Stimulated activated naive CD8-positive, alpha-beta T cell treated with anti-CD3 and anti-CD28 coated beads, Interleukin-15, Interleukin-2, amounts not matched to agents 100 ng/mL and 50 ng/mL, for 24 hours (primary cell): ENCODE data around the gene SHANK3.

ENCODE experiments used
- H3K27ac Mint-ChIP-seq: one replicate; pipeline ENCODE4 v1.8.0; 2021; ENCODE audit warnings: mild to moderate bottlenecking, mixed read lengths
- H3K27me3 Mint-ChIP-seq: one replicate; pipeline ENCODE4 v1.8.0; 2021; ENCODE audit warnings: mixed read lengths
- H3K36me3 Mint-ChIP-seq: one replicate; pipeline ENCODE4 v1.8.0; 2021; ENCODE audit warnings: low read depth, mixed read lengths
- H3K4me1 Mint-ChIP-seq: one replicate; pipeline ENCODE4 v1.8.0; 2021; ENCODE audit warnings: low read depth, mixed read lengths
- H3K4me3 Mint-ChIP-seq: one replicate; pipeline ENCODE4 v1.8.0; 2021; ENCODE audit warnings: mild to moderate bottlenecking, mixed read lengths
- H3K9me3 Mint-ChIP-seq: one replicate; pipeline ENCODE4 v1.8.0; 2021; ENCODE audit warnings: mixed read lengths

Gene SHANK3

GRCh38 chr22:50671641-50672040 is 982 bp upstream of the SHANK3 start:
- Mint-ChIP-seq H3K27ac (no peak overlapping the region), H3K4me1 (peaks cover 7% of the 10 kb centered on the region), H3K9me3 (no peaks in the 10 kb centered on the region), H3K27me3 (peaks cover 36% of the 10 kb centered on the region), H3K4me3 (no peak overlapping the region), H3K36me3 (no peaks in the 10 kb centered on the region)

- H3K4me1 Mint-ChIP-seq, result peaks cover 7% of the 10 kb centered on the region
- H3K4me3 Mint-ChIP-seq, result no peak overlapping the region
- H3K27ac Mint-ChIP-seq, result no peak overlapping the region
- peaks cover 36% of the 10 kb centered on the region for H3K27me3 Mint-ChIP-seq
- no peaks in the 10 kb centered on the region for H3K9me3 Mint-ChIP-seq
- no peaks in the 10 kb centered on the region for H3K36me3 Mint-ChIP-seq
Measured at GRCh38 chr22:50672041-50672440, 582 bp upstream of the SHANK3 start.

- Mint-ChIP-seq H3K4me3 (peak overlapping the region; percentile 20), H3K27me3 (peaks cover 29% of the 10 kb centered on the region), H3K36me3 (no peaks in the 10 kb centered on the region), H3K4me1 (peaks cover 7% of the 10 kb centered on the region), H3K27ac (no peak overlapping the region), H3K9me3 (no peaks in the 10 kb centered on the region)
Measured at GRCh38 chr22:50673231-50674129, 857 bp downstream of the SHANK3 start.

GRCh38 chr22:50674130-50674500 is 1.5 kb downstream of the SHANK3 start:
- no peak overlapping the region for H3K4me3 Mint-ChIP-seq
- no peak overlapping the region for H3K27ac Mint-ChIP-seq
- H3K4me1 Mint-ChIP-seq, result peaks cover 7% of the 10 kb centered on the region
- H3K36me3 Mint-ChIP-seq, result no peaks in the 10 kb centered on the region
- no peaks in the 10 kb centered on the region for H3K9me3 Mint-ChIP-seq
- peaks cover 28% of the 10 kb centered on the region for H3K27me3 Mint-ChIP-seq

GRCh38 chr22:50674606-50675552 is 2.3 kb downstream of the SHANK3 start:
- no peaks in the 10 kb centered on the region for H3K9me3 Mint-ChIP-seq
- peaks cover 28% of the 10 kb centered on the region for H3K27me3 Mint-ChIP-seq
- H3K4me1 Mint-ChIP-seq, result peaks cover 7% of the 10 kb centered on the region
- H3K36me3 Mint-ChIP-seq, result no peaks in the 10 kb centered on the region
- H3K27ac Mint-ChIP-seq, result no peak overlapping the region
- H3K4me3 Mint-ChIP-seq, result peak overlapping the region; percentile 26

GRCh38 chr22:50675553-50676179 is 3.0 kb downstream of the SHANK3 start:
- Mint-ChIP-seq H3K9me3 (no peaks in the 10 kb centered on the region), H3K27ac (no peak overlapping the region), H3K4me1 (peaks cover 7% of the 10 kb centered on the region), H3K4me3 (peak overlapping the region; percentile 8), H3K27me3 (peaks cover 24% of the 10 kb centered on the region), H3K36me3 (no peaks in the 10 kb centered on the region)

- Mint-ChIP-seq H3K27me3 (peaks cover 24% of the 10 kb centered on the region), H3K27ac (no peak overlapping the region), H3K4me3 (no peak overlapping the region)
Measured at GRCh38 chr22:50676180-50676636, 3.6 kb downstream of the SHANK3 start.

GRCh38 chr22:50676661-50677492 is 4.3 kb downstream of the SHANK3 start:
- H3K36me3 Mint-ChIP-seq, result no peaks in the 10 kb centered on the region
- peaks cover 19% of the 10 kb centered on the region for H3K27me3 Mint-ChIP-seq
- no peaks in the 10 kb centered on the region for H3K9me3 Mint-ChIP-seq
- H3K4me3 Mint-ChIP-seq, result no peak overlapping the region
- H3K4me1 Mint-ChIP-seq, result peaks cover 7% of the 10 kb centered on the region
- H3K27ac Mint-ChIP-seq, result no peak overlapping the region

More at GRCh38 chr22:50676180-50676636, 3.6 kb downstream of the SHANK3 start:
- Mint-ChIP-seq H3K4me1 (peaks cover 7% of the 10 kb centered on the region), H3K36me3 (no peaks in the 10 kb centered on the region), H3K9me3 (no peaks in the 10 kb centered on the region)

- Mint-ChIP-seq H3K36me3 (no peaks in the 10 kb centered on the region), H3K27me3 (peaks cover 17% of the 10 kb centered on the region), H3K27ac (no peak overlapping the region), H3K4me3 (no peak overlapping the region), H3K4me1 (peaks cover 6% of the 10 kb centered on the region), H3K9me3 (no peaks in the 10 kb centered on the region)
Measured at GRCh38 chr22:50677493-50678217, 5.0 kb downstream of the SHANK3 start.

- Mint-ChIP-seq H3K27me3 (peaks cover 13% of the 10 kb centered on the region), H3K4me1 (peaks cover 2% of the 10 kb centered on the region), H3K36me3 (no peaks in the 10 kb centered on the region), H3K27ac (no peak overlapping the region), H3K9me3 (no peaks in the 10 kb centered on the region), H3K4me3 (no peak overlapping the region)
Measured at GRCh38 chr22:50678218-50678650, 5.6 kb downstream of the SHANK3 start.

- peaks cover 2% of the 10 kb centered on the region for H3K4me1 Mint-ChIP-seq
- no peak overlapping the region for H3K27ac Mint-ChIP-seq
- H3K36me3 Mint-ChIP-seq, result no peaks in the 10 kb centered on the region
- no peak overlapping the region for H3K4me3 Mint-ChIP-seq
- peaks cover 13% of the 10 kb centered on the region for H3K27me3 Mint-ChIP-seq
- no peaks in the 10 kb centered on the region for H3K9me3 Mint-ChIP-seq
Measured at GRCh38 chr22:50678651-50679521, 6.3 kb downstream of the SHANK3 start.

- H3K4me3 Mint-ChIP-seq, result no peak overlapping the region
- H3K27me3 Mint-ChIP-seq, result peaks cover 4% of the 10 kb centered on the region
- no peaks in the 10 kb centered on the region for H3K4me1 Mint-ChIP-seq
- H3K36me3 Mint-ChIP-seq, result no peaks in the 10 kb centered on the region
- no peaks in the 10 kb centered on the region for H3K9me3 Mint-ChIP-seq
- H3K27ac Mint-ChIP-seq, result no peak overlapping the region
Measured at GRCh38 chr22:50683086-50683993, 10.7 kb downstream of the SHANK3 start.
